GM19043 (cell line): ENCODE measurements around the gene MBIP.
"Not testable (repeated sequence)": the region's sequence is repeated elsewhere in the genome, so short reads cannot be mapped to it uniquely, and the experiment has no call there.

Experiments used
- ATAC-seq: cut with Tn5 transposase; IDR thresholded peaks from one replicate; pipeline ENCODE4 v1.9.1; 2021; ENCODE audit warnings: low read depth; ENCODE audit not compliant: unreplicated experiment

The MBIP gene

DNA sequence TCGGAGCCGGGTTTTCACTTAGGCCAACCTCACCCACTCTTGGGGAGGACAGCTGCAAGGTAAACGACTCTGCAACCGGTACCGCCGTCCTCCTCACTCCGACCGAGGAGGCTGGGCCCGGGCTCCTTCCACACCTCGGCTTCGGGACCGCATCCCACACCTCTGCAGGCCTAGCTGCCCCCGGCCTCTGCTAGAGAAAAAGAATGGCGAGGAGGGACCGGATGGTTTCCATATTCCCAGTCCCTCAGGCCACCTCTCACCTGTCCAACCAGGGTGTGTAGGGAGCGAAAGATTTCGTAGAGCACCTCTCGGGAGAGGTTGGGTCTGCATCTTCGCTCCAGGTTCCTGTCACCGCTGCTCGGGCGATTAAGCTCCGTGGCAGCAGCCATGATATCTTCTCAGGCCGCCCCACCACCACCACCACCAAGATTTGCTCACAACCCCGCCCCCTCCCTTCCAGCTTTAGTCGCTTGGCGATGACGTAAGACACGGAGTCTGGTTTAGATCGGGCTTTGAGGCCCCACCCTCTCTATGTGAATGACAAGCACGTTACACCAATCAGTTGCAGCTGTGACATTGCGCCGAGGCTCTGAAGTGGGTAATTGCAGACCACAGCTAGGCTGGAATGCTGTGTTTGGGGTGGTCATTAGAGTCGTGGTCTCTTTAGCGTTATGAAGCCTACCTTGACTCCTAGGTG is at the start of gene MBIP:
Gene MBIP (minus strand): TSS at position 438 of the 697 bp plus-strand sequence. CDS start 49 bp downstream, at position 389.
- peak; percentile 98 for ATAC-seq

DNA sequence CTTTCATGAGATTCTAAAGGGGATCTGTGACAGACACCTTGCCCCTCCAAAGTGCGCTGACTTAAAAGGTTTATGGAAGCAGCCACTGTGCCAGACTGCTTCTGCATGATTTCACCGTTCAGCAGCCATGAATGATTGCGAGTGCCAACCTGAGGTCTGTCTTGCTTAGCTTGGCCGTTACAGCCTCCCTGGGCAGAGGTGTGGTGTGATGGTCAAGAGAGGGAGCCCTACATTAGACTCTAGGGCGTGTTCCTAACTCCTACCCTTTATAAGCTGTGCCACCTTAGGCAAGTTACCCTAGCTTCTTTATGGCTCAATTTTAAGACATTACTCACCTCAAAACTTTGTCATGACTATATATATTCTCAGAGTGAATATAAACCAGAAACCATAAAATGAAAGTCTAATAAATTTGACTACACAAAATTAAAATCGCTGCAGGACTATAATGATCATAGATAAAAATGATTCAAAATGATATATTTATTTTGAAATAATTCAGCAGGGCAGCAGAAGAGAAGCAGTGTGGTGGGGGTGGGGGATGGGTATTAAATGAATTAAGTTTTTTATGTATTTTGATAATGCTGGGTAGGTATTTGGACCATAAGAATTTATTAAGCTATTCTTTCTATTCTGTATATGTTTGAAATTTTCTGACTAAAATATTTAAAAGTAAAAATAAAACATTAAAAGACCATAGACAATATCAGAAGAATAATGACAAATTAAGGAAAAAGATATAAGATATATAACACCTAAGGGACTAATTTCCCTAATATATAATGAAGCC is 47.7 kb upstream of the MBIP start:
- ATAC-seq, result no peak

- no peak for ATAC-seq
Measured at GRCh38 chr14:36365766-36366165, 45.3 kb upstream of the MBIP start.

DNA sequence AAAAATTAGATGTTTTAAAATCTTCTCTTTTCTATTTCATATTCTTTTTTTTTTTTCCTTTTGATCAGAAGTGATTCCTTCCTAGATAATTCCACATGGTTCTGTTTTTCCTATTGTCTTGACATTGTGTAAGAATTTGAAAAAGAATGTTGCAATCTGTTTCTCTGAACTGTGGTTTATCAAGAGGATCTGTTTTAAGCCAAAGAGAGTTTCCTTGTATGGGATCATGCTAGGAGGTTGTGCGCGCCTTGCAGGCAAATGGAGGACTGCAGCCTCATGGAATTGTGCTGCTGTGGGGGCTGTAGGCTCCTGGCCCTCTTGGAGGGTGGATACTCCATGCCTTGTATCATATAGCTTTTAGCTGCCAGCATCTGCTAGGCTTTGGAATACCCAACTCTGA is 43.3 kb upstream of the MBIP start:
- ATAC-seq, result no peak

GRCh38 chr14:36362648-36363047 is 42.2 kb upstream of the MBIP start:
- ATAC-seq, result no peak

DNA sequence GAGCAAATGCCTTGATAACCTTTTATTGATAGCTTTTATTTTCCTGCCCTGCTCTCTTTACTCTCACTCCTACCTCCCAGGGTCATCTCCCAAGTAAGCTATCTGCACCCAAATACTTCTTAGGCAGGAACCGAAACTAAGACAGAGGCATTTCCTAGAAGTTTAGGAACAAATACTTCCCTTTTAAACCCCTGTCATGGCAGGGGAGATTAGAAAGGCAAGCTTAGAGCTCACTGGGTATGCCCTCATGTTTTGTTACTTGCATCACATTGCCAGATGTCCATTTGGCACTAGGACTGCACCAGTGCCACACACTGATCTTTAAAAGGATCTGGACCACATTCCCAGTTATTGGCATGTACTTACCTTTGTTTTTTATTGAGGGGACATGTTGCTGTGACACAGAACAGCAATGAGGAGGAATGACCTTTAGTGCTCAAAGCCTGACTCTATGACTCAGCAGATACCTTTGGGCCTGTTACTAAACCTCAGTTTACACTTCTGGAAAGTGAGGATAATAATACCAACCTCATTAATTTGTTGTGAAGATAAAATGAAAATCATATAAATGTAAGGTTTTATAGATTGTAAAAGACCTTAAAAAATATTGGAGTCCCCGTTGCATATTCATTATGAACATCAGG is 40.9 kb upstream of the MBIP start:
- no peak for ATAC-seq

- ATAC-seq, result no peak
Measured at GRCh38 chr14:36356862-36357261, 36.4 kb upstream of the MBIP start.

GRCh38 chr14:36346052-36346451 is 25.6 kb upstream of the MBIP start:
- ATAC-seq, result no peak

- ATAC-seq, result no peak
Measured at GRCh38 chr14:36344211-36344610, 23.8 kb upstream of the MBIP start.

DNA sequence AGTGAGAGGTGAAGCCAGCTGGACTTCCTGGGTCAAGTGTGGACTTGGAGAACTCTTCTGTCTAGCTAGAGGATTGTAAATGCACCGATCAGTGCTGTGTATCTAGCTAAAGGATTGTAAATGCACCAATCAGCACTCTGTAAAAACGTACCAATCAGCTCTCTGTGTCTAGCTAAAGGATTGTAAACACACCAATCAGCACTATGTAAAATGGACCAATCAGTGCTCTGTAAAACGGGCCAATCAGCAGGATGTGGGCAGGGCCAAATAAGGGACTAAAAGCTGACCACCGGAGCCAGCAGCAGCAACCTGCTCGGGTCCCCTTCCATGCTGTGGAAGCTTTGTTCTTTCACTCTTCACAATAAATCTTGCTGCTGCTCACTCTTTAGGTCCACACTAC is 21.4 kb upstream of the MBIP start:
- not testable (repeated sequence) for ATAC-seq

DNA sequence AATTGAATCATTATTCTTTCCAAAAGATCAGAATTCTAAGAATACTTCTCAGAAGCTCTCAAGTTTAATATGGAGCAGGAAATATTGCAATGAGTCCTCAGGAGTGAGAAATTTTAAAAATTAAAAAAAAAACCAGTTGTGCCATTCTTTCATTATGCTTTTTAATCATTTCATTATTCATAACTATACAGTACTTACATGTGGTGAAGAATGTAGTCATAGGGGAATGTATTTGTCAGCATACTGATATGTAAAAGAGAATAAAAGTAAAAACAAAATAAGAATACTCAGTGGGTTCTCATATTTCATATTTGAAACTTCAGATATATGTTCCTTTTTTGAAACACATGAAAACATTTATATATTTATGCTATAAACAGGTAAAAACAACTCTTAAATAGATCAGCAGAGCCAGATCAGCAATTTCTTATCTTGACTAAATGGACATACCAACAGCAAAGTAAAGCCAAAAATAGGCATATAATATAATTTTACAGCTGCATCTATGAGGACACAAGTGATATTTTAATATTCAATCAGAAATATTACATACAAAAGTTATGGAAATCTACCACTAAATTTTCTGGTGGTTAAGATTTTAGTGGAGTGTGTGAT is 19.9 kb upstream of the MBIP start:
- ATAC-seq, result no peak

- no peak for ATAC-seq
Measured at GRCh38 chr14:36339816-36340215, 19.4 kb upstream of the MBIP start.

DNA sequence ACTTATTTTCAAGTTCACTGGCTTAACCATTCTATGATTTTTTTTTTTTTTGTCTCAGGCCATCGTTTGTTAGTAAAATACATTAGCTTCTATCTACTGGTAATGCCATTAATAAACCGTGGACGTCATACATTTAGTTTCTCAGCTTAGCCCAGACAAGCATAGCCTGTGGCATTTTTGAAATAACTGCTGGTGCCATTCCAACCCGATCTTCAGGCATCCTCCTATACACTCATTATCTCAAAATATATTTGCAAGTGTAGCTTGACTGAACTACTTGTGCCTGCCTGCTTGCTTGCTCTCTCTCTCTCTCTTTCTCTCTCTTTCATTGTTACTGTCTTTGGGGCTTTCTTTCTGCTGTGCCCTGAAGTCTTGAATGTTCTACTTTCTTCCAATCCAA is 12.7 kb upstream of the MBIP start:
- ATAC-seq, result no peak

DNA sequence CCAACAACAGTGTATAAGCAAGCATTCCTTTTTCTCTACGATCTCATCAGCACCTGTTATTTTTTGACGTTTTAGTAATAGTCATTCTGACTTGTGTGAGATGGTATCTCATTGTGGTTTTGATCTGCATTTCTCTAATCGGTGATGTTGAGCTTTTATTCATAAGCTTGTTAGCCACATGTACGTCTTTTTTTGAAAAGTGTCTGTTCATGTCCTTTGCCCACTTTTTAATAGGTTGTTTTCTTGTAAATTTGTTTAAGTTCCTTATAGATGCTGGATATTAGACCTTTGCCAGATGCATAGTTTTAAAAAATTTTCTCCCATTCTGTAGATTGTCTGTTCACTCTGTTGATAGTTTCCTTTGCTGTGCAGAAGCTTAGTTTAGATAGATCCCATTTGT is 7.1 kb upstream of the MBIP start:
- ATAC-seq, result not testable (repeated sequence)

- ATAC-seq, result no peak
Measured at GRCh38 chr14:36325853-36326252, 5.4 kb upstream of the MBIP start.

- no peak for ATAC-seq
Measured at GRCh38 chr14:36324897-36325296, 4.5 kb upstream of the MBIP start.

- ATAC-seq, result peak; percentile 3
Measured at GRCh38 chr14:36320897-36321381, 502 bp upstream of the MBIP start.

DNA sequence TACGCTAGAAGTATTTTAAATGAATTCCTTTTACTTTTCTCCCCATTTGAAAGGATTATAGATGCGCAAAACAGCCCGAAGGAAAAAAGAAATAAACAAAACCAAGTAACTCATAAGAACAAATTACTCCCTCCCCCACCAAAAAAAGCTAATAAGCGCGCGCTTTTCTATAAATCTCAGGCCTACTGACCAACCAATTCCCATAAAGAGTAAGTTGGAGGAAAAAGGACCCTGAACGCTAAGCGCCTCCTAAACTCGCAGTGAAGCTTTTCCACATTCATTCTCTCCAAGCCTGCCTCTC is 588 bp downstream of the MBIP start:
- ATAC-seq, result no peak

DNA sequence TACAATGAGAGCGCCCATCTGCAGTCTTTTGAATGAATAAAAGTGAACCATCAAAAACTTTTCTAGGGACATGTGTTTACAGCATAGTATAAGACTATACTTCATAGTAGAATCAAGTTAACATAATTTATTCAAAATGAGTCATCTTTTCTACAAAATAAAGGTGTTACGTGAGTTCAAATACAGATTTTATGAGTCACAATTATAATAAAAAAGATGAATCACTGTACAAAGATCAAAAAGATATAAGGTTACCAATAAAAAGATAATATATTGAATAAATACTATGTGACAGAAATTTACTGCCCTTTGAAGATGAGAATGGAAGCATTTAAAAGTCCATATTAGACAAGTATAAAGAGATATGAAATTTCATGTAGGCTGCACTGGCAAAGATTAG is 2.8 kb downstream of the MBIP start:
- no peak for ATAC-seq

DNA sequence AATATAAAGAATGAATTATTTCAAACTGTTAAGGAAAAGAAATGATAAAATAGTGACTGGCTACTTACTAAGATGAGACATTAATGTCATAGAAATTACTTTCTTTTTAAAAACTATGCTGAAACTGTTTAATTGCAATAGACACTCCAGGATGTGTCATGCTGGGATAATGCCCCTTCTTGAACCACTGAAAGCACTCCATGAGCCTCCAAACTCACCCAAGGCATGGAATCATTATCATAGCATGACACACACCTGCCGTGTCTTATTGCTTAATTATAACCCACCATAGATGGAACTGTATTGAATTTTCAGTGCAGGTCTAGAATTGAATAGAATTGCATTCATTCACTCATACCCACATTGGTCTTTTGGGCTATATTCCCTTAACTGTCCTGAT is 4.3 kb downstream of the MBIP start:
- ATAC-seq, result no peak

DNA sequence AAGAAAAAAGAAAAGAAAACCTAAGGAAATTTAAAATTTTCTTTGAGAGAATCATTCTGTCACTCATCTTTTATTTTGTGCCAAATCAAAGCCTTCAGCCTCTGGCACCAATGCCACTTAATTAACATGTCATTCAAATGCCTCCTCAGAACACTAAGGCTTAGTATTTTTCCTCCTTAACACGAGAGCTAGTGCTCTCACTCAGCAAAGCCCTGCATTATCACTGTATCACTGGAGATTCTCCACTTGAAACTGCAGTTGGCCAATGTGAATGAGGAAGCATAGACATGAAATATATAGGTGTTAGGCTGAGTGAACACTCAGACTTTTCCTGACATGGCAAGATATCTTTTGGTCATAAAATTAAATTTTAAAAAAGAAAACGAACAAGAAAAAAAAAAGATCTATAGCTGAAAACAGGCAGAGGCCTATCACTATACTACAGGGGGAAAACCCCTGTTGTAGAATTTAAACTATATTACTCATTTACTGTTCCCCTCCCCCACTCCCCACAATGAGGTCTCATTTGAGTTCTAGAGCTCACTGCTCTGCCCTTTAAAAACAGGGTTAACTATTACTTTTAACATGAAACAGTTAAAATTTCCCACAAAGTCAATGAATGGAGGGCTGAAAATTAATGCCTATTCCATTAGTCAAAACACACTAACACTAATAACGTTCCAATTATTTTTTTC is 5.1 kb downstream of the MBIP start:
- ATAC-seq, result peak; percentile 58
